DMS53 (cell line): ENCODE data around the gene ISCU.
"Not testable (repeated sequence)": the region's sequence is repeated elsewhere in the genome, so short reads cannot be mapped to it uniquely, and the experiment has no call there.

Source experiments
- DNase-seq: peaks from one replicate; lab custom pipeline; 2025; lab: John Stamatoyannopoulos, UW

ISCU gene

GRCh38 chr12:108589028-108589839, 26.8 kb downstream of the ISCU start:
- no peak for DNase-seq

- DNase-seq = no peak
Measured at GRCh38 chr12:108589840-108590229, 27.4 kb downstream of the ISCU start.

DNA sequence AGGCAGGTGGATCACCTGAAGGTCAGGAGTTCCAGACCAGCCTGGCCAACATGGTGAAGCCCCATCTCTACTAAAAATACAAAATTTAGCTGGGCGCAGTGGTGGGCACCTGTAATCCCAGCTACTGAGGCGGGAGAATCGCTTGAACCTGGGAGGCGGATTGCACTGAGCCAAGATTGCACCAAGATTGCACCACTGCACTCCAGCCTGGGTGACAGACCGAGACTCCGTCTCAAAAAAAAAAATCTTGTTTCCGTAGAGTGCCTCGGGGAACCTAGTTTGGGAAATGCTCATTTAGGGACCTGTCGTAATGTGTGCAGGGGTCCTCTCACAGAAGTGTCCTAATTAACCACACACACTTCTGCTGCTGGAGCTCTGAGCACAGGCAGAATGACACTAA, 28.1 kb downstream of the ISCU start:
- DNase-seq = not testable (repeated sequence)

GRCh38 chr12:108591267-108591980, 29.0 kb downstream of the ISCU start:
- DNase-seq = no peak

- no peak for DNase-seq
Measured at GRCh38 chr12:108592033-108592909, 29.9 kb downstream of the ISCU start.

GRCh38 chr12:108594323-108594903, 32.0 kb downstream of the ISCU start:
- no peak for DNase-seq

GRCh38 chr12:108594960-108595710, 32.7 kb downstream of the ISCU start:
- DNase-seq = no peak

- no peak for DNase-seq
Measured at GRCh38 chr12:108595711-108596647, 33.6 kb downstream of the ISCU start.

GRCh38 chr12:108596854-108597558, 34.6 kb downstream of the ISCU start:
- DNase-seq = no peak

GRCh38 chr12:108597559-108598471, 35.4 kb downstream of the ISCU start, which contains the start of gene TMEM119:
TMEM119 (minus strand) TSS chr12:108598084; CDS start chr12:108592383, 5,701 bp downstream.
- peak; percentile 36 for DNase-seq

- DNase-seq = no peak
Measured at GRCh38 chr12:108598553-108599250, 36.3 kb downstream of the ISCU start.

DNA sequence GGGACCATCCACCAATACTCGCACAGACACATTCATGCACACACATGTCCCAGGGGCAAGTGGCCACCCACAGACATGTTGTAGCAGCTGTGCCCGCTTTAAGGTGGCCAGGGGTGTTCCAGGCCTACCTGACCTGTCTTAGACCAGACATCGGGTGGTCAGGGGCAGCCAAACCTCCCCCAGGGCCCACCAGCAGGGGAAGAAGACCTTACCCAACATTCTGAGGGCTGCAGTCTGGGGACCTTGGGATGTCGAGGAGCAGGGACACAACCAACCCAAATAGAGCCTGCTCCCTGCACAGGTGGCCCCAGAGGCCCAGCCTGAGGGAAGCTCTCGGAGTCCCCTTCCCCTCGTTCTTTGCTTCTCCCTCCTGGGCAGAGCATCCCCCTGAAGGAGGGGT, 37.1 kb downstream of the ISCU start:
- DNase-seq = no peak

DNA sequence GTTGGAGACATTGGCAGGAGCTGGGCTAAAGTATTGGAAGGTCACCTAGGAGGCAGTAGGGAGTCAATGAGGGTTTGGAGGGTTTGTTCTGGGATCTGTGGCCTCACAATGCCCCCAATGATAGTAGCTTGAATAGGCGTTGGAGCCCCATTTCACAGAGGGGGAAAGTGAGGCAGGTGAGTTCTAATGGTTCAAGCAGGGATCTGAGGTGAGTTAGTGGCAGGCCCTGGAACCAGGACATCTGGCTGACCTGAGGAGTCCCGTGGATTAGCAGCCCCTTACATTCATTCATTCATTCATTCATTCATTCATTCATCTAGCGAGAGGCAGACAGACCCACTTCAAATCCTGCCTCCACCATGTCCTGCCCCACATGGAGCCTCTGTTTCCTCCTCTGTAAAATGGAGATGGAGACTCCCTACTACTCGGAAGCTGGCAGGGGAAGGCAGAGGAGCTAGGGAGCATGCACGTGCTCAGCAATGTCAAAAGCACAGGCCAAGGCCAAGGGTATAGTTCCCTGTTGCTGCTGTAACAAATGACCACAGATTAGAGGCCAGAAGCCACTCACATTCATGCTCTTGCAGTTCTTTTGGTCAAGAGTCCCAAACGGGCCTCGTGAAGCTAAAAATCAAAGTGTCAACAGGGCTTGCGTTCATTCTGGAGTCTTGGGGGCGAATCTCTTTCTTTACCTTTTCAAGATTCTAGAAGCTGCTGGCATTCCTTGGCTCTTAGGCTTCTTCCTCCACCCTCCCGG, 37.7 kb downstream of the ISCU start:
- no peak for DNase-seq

GRCh38 chr12:108600702-108601007, 38.3 kb downstream of the ISCU start:
- no peak for DNase-seq

GRCh38 chr12:108602209-108602705, 39.9 kb downstream of the ISCU start:
- DNase-seq = no peak

DNA sequence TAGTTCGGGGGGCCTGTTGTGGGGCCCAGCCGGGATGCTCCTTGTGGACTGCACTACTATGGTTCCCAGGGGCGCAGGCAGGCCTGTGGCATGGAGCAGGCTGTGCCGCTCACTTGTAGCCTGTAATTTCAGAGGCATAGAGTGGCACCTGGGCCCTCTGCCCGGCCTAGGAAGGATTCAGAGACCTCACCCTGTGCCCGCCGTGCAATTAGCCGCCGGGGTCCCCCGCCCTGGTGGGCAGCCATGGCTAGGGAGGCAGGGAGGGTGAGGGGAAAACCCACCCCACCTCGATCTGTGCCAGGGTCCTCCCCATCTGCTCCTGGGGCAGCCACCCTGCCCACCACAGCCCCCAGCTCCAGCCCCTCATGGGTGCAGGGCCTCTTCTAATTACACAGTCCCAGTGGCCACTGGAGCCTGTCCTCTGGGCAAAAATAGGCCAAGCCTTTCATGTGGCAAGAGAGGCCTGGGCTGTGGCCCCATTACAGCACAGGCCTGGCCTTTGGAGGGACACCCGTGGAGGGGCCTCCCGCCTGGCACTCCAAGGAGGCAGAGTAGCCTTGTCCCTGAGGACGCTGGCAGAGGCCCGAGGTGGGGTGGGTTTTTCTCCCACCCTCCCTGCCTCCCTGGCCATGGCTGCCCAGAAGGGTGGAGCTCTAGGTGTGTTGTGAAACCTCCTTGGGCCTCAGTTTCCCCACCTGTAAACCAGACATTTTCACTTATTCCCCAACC, 40.7 kb downstream of the ISCU start:
- DNase-seq = no peak
